SK-N-SH treated with all-trans-retinoic acid at 6 μM for 48 hours (cell line): ENCODE results near the gene SFT2D2.

ENCODE experiments used
- ATAC-seq: fragments of 200-7000 bp; cut with Tn5 transposase; 3 replicates; pipeline ENCODE4 v1.9.1; 2020; ENCODE audit warnings: mild to moderate bottlenecking, moderate library complexity
- BACH2 ChIP-seq: fragments of 250-450 bp; sonication (Bioruptor Pico); IDR thresholded peaks from 2 replicates; pipeline ENCODE4 v1.9.0; 2021; ENCODE audit warnings: mild to moderate bottlenecking, borderline replicate concordance
- CSDC2 ChIP-seq: fragments of 250-450 bp; sonication (Bioruptor Pico); IDR thresholded peaks from 2 replicates; pipeline ENCODE4 v1.5.0; 2020; ENCODE audit warnings: mild to moderate bottlenecking, moderate library complexity
- CSRNP3 ChIP-seq: fragments of 250-450 bp; sonication (Bioruptor Pico); IDR thresholded peaks from 2 replicates; pipeline ENCODE4 v1.5.1; 2021; ENCODE audit warnings: mild to moderate bottlenecking, moderate library complexity
- ESRRG ChIP-seq: fragments of 250-450 bp; sonication (Bioruptor Pico); IDR thresholded peaks from 2 replicates; pipeline ENCODE4 v1.6.1; 2021; ENCODE audit warnings: mild to moderate bottlenecking
- GLIS3 ChIP-seq: fragments of 250-450 bp; sonication (Bioruptor Pico); IDR thresholded peaks from 2 replicates; pipeline ENCODE4 v1.5.0; 2020; ENCODE audit warnings: mild to moderate bottlenecking, moderate library complexity
- ISL1 ChIP-seq: fragments of 250-450 bp; sonication (Bioruptor Pico); IDR thresholded peaks from 2 replicates; pipeline ENCODE4 v2.1.2; 2022; ENCODE audit warnings: mild to moderate bottlenecking, moderate library complexity
- OSR1 ChIP-seq: fragments of 250-450 bp; sonication (Bioruptor Pico); IDR thresholded peaks from 2 replicates; pipeline ENCODE4 v1.8.0; 2022; ENCODE audit warnings: moderate library complexity, mild to moderate bottlenecking, inconsistent platforms
- PATZ1 ChIP-seq: fragments of 250-450 bp; sonication (Bioruptor Pico); IDR thresholded peaks from 2 replicates; pipeline ENCODE4 v1.8.0; 2020; ENCODE audit warnings: mild to moderate bottlenecking, moderate library complexity, borderline replicate concordance
- PPARA ChIP-seq: fragments of 250-450 bp; sonication (Bioruptor Pico); IDR thresholded peaks from 2 replicates; pipeline ENCODE4 v1.5.0; 2020; ENCODE audit warnings: mild to moderate bottlenecking, borderline replicate concordance
- SNAI2 ChIP-seq: fragments of 250-450 bp; sonication (Bioruptor Pico); IDR thresholded peaks from 2 replicates; pipeline ENCODE4 v1.5.0; 2020; ENCODE audit warnings: mild to moderate bottlenecking, moderate library complexity
- TCF4 ChIP-seq: fragments of 250-450 bp; sonication (Bioruptor Pico); IDR thresholded peaks from 2 replicates; pipeline ENCODE4 v1.8.0; 2021; ENCODE audit warnings: mild to moderate bottlenecking, moderate library complexity, borderline replicate concordance
- TOX ChIP-seq: fragments of 250-450 bp; sonication (Bioruptor Pico); IDR thresholded peaks from 2 replicates; pipeline ENCODE4 v1.8.0; 2021; ENCODE audit warnings: mild to moderate bottlenecking, moderate library complexity, borderline replicate concordance
- TSHZ2 ChIP-seq: fragments of 250-450 bp; sonication (Bioruptor Pico); IDR thresholded peaks from 2 replicates; pipeline ENCODE4 v1.5.0; 2020; ENCODE audit warnings: mild to moderate bottlenecking, moderate library complexity
- ZC3H10 ChIP-seq: fragments of 250-450 bp; sonication (Bioruptor Pico); IDR thresholded peaks from 2 replicates; pipeline ENCODE4 v1.5.1; 2021; ENCODE audit warnings: mild to moderate bottlenecking, moderate library complexity
- ZNF565 ChIP-seq: fragments of 450-650 bp; formaldehyde crosslinking; conservative IDR thresholded peaks from 2 replicates; pipeline ENCODE4 v1.5.0; 2020; ENCODE audit warnings: low read depth, mild to moderate bottlenecking, moderate library complexity
- ZNF70 ChIP-seq: fragments of 450-650 bp; formaldehyde crosslinking; IDR thresholded peaks from 2 replicates; pipeline ENCODE4 v1.5.0; 2020; ENCODE audit warnings: mild to moderate bottlenecking, moderate library complexity
- TF ChIP-seq, protein P1 (sequence below): fragments of 250-450 bp; sonication (Bioruptor Pico); IDR thresholded peaks from 2 replicates; pipeline ENCODE4 v1.5.1; 2020; ENCODE audit warnings: low read depth, mild to moderate bottlenecking, moderate library complexity
- TF ChIP-seq, protein P2 (sequence below): fragments of 250-450 bp; sonication (Bioruptor Pico); IDR thresholded peaks from 2 replicates; pipeline ENCODE4 v1.8.0; 2021; ENCODE audit warnings: low read depth, mild to moderate bottlenecking, moderate library complexity, borderline replicate concordance

Gene SFT2D2

GRCh38 chr1:168235937-168236336 is 10.1 kb downstream of the SFT2D2 start:
- TF ChIP-seq ESRRG (CRISPR knock-in tag) (no peak), GLIS3 (CRISPR knock-in tag) (no peak), TOX (CRISPR knock-in tag) (no peak), ZNF70 (no peak), TCF4 (CRISPR knock-in tag) (no peak), ISL1 (CRISPR knock-in tag) (no peak), PATZ1 (CRISPR knock-in tag) (no peak), BACH2 (CRISPR knock-in tag) (no peak), CSRNP3 (CRISPR knock-in tag) (no peak)
- TF ChIP-seq, protein P1, sequence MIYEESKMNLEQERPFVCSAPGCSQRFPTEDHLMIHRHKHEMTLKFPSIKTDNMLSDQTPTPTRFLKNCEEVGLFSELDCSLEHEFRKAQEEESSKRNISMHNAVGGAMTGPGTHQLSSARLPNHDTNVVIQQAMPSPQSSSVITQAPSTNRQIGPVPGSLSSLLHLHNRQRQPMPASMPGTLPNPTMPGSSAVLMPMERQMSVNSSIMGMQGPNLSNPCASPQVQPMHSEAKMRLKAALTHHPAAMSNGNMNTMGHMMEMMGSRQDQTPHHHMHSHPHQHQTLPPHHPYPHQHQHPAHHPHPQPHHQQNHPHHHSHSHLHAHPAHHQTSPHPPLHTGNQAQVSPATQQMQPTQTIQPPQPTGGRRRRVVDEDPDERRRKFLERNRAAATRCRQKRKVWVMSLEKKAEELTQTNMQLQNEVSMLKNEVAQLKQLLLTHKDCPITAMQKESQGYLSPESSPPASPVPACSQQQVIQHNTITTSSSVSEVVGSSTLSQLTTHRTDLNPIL (CRISPR knock-in tag): no peak
- TF ChIP-seq, all 23 proteins: peak for 0
- ATAC-seq: no peak

DNA sequence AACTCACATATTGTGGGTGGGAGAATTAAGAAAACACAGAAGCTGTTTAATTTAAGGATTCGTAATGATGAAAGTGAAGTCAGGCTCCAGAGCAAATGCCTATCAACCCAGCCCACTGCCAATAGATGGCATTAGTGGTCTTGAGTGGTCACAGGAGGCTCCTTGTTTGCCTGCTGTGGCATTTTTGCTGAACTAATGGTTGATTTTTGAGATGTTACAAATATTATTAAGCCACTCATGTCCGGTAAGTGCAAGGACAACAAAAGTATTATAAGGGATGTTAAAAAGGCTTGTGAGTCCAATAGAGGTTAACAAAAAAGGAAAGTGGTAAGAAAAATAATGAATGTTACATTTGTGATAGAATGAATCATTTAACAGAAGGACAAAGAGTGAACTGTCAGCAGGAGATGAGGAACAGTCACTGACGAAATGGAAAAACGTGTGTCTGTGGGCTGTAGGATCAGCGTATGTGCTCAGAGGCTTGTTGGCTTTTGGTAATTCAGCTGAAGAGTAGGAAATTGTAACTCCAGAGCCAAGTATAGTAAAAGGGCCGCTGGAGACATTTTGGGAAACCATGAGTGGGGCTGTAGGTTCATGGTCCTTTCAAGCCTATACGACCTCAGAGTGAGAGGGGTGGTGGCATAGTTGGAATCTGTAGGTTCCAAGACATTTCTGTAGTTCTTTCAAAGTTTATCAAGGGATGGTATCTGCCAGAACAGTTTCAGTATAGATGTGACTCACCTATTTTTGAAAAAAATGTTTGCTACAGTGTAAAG is 11.2 kb downstream of the SFT2D2 start:
- ATAC-seq: no peak

DNA sequence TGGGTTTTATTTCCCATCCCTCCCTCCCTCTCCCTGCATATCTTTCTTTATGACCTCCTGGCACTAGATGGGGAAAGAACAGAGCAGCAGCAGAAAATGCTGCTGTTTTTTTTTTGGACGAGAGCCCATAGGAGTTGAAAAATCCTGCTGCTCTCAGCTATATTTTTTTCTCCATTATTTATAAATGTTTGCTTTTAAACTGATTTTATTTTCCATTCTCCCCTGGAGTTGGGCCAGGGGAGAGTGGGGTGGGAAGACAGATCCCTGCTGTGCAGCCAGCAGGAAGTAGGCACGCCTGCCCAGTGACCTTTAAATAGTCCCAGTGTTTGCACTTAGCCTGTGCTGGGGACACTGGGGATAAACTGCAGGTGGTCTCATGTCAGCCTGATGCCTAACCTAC is 17.4 kb downstream of the SFT2D2 start:
- TF ChIP-seq ZC3H10 (CRISPR knock-in tag): no peak
- no peak; the same call in 2 of the 3 replicates for ATAC-seq

More for the DNA sequence above, 11.2 kb downstream of the SFT2D2 start:
- no peak for TF ChIP-seq CSRNP3 (CRISPR knock-in tag)
- TF ChIP-seq ZC3H10 (CRISPR knock-in tag): no peak
- TF ChIP-seq OSR1 (CRISPR knock-in tag): no peak

DNA sequence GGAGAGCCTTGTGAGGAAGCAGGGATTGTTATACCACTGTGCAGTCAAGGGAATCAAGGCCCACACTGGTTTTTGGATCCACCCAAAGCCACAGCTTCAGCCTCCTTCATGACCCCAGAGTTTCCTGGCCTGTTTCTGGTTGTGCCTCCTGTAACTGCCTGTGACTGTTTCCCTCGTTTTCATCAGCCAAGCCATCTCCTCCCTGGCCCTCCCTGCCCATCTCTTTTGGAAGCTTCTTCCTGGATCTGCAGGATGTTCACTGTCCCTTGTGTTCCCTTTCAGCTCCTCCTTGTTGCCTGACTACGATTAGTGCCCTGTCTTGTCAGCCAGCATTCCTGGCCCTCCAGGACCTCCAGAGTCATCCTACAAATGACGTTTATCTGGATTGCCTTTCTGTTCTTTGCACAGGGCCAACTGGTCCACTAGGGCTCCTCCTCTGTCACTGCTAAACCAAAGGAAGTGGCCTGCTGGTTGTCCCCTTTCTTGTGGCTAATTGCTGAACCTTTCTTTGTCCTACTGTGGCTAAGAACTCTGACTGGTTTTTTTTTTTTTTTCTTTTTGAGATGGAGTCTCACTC is 17.9 kb downstream of the SFT2D2 start:
- no peak for TF ChIP-seq CSDC2 (CRISPR knock-in tag)
- TF ChIP-seq, all 23 proteins: peak for 0
- no peak; the same call in 2 of the 3 replicates for ATAC-seq

- no peak for ATAC-seq
- TF ChIP-seq TSHZ2 (no peak), TOX (CRISPR knock-in tag) (no peak), TCF4 (CRISPR knock-in tag) (no peak), ESRRG (CRISPR knock-in tag) (no peak), GLIS3 (CRISPR knock-in tag) (no peak), CSRNP3 (CRISPR knock-in tag) (no peak), ZNF565 (CRISPR knock-in tag) (no peak), SNAI2 (CRISPR knock-in tag) (no peak), PPARA (no peak)
- TF ChIP-seq, protein P2, sequence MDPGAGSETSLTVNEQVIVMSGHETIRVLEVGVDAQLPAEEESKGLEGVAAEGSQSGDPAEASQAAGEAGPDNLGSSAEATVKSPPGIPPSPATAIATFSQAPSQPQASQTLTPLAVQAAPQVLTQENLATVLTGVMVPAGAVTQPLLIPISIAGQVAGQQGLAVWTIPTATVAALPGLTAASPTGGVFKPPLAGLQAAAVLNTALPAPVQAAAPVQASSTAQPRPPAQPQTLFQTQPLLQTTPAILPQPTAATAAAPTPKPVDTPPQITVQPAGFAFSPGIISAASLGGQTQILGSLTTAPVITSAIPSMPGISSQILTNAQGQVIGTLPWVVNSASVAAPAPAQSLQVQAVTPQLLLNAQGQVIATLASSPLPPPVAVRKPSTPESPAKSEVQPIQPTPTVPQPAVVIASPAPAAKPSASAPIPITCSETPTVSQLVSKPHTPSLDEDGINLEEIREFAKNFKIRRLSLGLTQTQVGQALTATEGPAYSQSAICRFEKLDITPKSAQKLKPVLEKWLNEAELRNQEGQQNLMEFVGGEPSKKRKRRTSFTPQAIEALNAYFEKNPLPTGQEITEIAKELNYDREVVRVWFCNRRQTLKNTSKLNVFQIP (CRISPR knock-in tag): no peak
- TF ChIP-seq, protein P1 (CRISPR knock-in tag): no peak
Measured at GRCh38 chr1:168245042-168245441, 19.2 kb downstream of the SFT2D2 start.
